Smooth muscle cell (in vitro differentiated cells): ENCODE measurements around the gene MTREX. TPM values are rescaled to one million over a fixed set of nuclear protein-coding genes. Genes with fewer than 3 reads are reported as not detected.

Source experiments
- DNase-seq: peaks from one replicate; lab custom pipeline; 2025; ENCODE audit not compliant: unreplicated experiment; lab: John Stamatoyannopoulos, UW
- H2AFZ ChIP-seq: fragments of 200-600 bp; sonication (generic); 2 replicates; pipeline ENCODE4 v1.6.0; 2016; ENCODE audit warnings: antibody characterized with exemption, low read depth, mild to moderate bottlenecking
- H3F3A ChIP-seq: fragments of 200-600 bp; sonication (generic); 2 replicates; pipeline ENCODE4 v1.6.0; 2017; ENCODE audit warnings: antibody characterized with exemption, low read depth
- H3K27ac ChIP-seq: fragments of 200-600 bp; sonication (generic); 2 replicates; pipeline ENCODE4 v1.5.1; 2016; ENCODE audit warnings: low read depth, mild to moderate bottlenecking
- H3K27me3 ChIP-seq: fragments of 200-600 bp; sonication (generic); 2 replicates; pipeline ENCODE4 v1.6.1; 2016; ENCODE audit warnings: low read depth, mild to moderate bottlenecking
- H3K36me3 ChIP-seq: fragments of 200-600 bp; sonication (generic); 2 replicates; pipeline ENCODE4 v1.5.1; 2016; ENCODE audit warnings: low read depth
- H3K4me1 ChIP-seq: fragments of 200-600 bp; sonication (generic); 2 replicates; pipeline ENCODE4 v1.5.1; 2016; ENCODE audit warnings: low read depth
- H3K4me2 ChIP-seq: fragments of 200-600 bp; sonication (generic); 2 replicates; pipeline ENCODE4 v1.6.0; 2016; ENCODE audit warnings: mild to moderate bottlenecking
- H3K4me3 ChIP-seq: fragments of 200-600 bp; sonication (generic); 2 replicates; pipeline ENCODE4 v1.5.1; 2016; ENCODE audit warnings: mild to moderate bottlenecking
- H3K79me2 ChIP-seq: fragments of 200-600 bp; sonication (generic); 2 replicates; pipeline ENCODE4 v1.6.0; 2016; ENCODE audit warnings: low read depth, mild to moderate bottlenecking
- H3K9ac ChIP-seq: fragments of 200-600 bp; sonication (generic); 2 replicates; pipeline ENCODE4 v1.6.0; 2016; ENCODE audit warnings: low read depth
- H3K9me3 ChIP-seq: fragments of 200-600 bp; sonication (generic); replicated peaks from 2 replicates; pipeline ENCODE4 v1.5.1; 2016; ENCODE audit warnings: low read depth
- H4K20me1 ChIP-seq: fragments of 200-600 bp; sonication (generic); 2 replicates; pipeline ENCODE4 v1.6.0; 2016; ENCODE audit warnings: low read depth
- WGBS: methylation state at CpG from one replicate; pipeline ENCODE4 v1.1.7; 2016; ENCODE audit warnings: low lambda C conversion rate; 5-methylcytosine and 5-hydroxymethylcytosine counted together
- polyA plus RNA-seq: library from polyadenylated mRNA; unstranded; fragments of >200 nt; fragmentation: Nextera tagmentation; extraction: Ambion mirVana; gene quantifications from 2 replicates; pipeline ENCODE4 v1.2.1, GENCODE V29; 2016
- total RNA-seq: library from RNA; depleted of rRNA; stranded (reverse); fragments of >200 nt; gene quantifications from 2 replicates; pipeline ENCODE4 v1.2.3, GENCODE V29; 2014
- TF ChIP-seq, protein P1 (sequence below): fragments of 200-600 bp; sonication (generic); IDR thresholded peaks from 2 replicates; pipeline ENCODE4 v1.5.1; 2017; ENCODE audit warnings: borderline replicate concordance, mild to moderate bottlenecking, antibody characterized with exemption; ENCODE audit not compliant: insufficient read depth, poor library complexity, severe bottlenecking

Gene MTREX
- total and polyA plus RNA-seq, 2 experiments from 2014 or later, result 20.7 to 93.9 TPM

DNA sequence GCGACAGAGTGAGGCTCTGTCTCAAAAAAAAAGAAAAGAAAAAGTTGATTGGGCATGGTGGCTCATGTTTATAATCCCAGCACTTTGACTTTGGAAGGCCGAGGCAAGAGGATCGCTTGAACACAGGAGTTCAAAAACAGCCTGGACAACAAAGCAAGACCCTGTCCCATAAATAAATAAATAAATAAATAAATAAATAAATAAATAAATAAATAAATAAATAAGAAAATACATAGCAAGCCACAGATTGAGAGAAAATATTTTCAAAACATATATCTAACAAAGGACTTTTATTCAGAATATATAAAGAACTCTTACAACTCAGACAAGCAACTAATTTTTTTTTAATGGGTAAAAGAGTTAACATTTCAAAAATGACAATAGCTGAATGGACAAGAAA, 155.8 kb downstream of the MTREX start:
- peaks cover 19% of the 10 kb centered on the region for H3K79me2 ChIP-seq
- 86% methylated on average over 3 of the region's 3 CpGs for WGBS
- no peaks in the 10 kb centered on the region for H3K4me1 ChIP-seq
- H3K4me2 ChIP-seq, result no peak overlapping the region
- no peaks in the 10 kb centered on the region for H3K36me3 ChIP-seq
- no peak overlapping the region for H3K27ac ChIP-seq
- DNase-seq, result no peak
- H3K4me3 ChIP-seq, result no peak overlapping the region
- H2AFZ ChIP-seq, result no peak overlapping the region
- H3K27me3 ChIP-seq, result no peaks in the 10 kb centered on the region
- no peaks in the 10 kb centered on the region for H4K20me1 ChIP-seq
- H3K9me3 ChIP-seq, result no peaks in the 10 kb centered on the region
- no peak overlapping the region for H3K9ac ChIP-seq
- no peaks in the 10 kb centered on the region for H3F3A ChIP-seq
- TF ChIP-seq, protein P1, sequence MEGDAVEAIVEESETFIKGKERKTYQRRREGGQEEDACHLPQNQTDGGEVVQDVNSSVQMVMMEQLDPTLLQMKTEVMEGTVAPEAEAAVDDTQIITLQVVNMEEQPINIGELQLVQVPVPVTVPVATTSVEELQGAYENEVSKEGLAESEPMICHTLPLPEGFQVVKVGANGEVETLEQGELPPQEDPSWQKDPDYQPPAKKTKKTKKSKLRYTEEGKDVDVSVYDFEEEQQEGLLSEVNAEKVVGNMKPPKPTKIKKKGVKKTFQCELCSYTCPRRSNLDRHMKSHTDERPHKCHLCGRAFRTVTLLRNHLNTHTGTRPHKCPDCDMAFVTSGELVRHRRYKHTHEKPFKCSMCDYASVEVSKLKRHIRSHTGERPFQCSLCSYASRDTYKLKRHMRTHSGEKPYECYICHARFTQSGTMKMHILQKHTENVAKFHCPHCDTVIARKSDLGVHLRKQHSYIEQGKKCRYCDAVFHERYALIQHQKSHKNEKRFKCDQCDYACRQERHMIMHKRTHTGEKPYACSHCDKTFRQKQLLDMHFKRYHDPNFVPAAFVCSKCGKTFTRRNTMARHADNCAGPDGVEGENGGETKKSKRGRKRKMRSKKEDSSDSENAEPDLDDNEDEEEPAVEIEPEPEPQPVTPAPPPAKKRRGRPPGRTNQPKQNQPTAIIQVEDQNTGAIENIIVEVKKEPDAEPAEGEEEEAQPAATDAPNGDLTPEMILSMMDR, result no peak

DNA sequence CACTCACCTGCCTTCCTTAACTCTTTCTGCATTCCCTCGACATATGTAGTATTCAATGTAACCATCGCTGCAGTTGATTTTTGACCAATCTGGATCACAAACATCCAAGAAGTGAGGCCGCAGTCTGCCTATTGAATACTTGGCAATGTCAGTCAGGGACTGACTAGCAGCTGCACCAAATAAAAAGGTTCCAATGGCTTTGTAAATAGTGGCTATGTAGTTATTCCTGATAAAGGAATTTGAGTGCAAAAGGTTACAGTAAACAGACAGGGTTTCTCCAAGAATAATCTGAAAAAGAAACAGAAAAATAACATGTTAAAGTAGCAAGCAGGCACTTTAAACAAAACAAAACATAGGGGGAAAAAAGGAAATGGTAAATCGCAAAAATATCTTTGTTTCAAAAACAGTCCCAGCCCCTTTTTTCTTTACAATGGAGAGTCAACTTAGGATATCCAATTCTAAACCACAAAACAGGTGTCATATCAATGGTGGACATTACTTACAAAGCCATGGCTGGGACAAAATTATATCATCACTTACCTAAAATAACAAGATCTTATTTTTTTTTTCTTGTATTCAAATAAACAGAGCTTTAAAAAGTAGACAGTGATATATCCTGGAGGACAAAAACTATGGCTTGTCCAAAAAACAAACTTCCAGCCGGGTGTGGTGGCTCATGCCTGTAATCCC, 160.2 kb downstream of the MTREX start:
- H3K4me3 ChIP-seq, result no peak overlapping the region
- 97% methylated on average over 5 of the region's 5 CpGs for WGBS
- no peak overlapping the region for H3K9ac ChIP-seq
- no peaks in the 10 kb centered on the region for H3K36me3 ChIP-seq
- TF ChIP-seq, protein P1, result no peak
- H3K4me1 ChIP-seq, result no peaks in the 10 kb centered on the region
- H2AFZ ChIP-seq, result no peak overlapping the region
- no peak for DNase-seq
- H3K9me3 ChIP-seq, result no peaks in the 10 kb centered on the region
- no peak overlapping the region for H3K4me2 ChIP-seq
- no peak overlapping the region for H3K27ac ChIP-seq
- no peaks in the 10 kb centered on the region for H3F3A ChIP-seq
- no peaks in the 10 kb centered on the region for H4K20me1 ChIP-seq
- H3K27me3 ChIP-seq, result no peaks in the 10 kb centered on the region
- peaks cover 3% of the 10 kb centered on the region for H3K79me2 ChIP-seq

DNA sequence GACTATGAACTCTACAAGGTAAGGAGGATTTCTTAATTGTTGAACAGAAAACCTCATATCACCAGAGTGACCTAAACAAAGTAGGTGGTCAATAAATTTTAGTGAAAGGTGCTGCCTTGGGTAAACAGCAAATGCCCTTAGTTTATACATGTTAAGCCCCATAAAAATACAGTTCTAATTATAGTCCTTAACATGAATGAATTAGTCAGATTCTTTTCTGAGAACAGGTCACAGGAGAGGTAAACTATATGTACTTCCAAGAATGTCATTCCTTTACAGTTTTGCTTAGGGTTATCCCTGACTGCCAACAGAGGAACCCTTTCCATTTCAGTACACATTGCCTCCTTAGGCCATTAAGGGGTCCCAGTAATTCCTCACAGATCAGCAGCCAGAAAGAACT, 162.1 kb downstream of the MTREX start:
- Histone ChIP-seq H3F3A (no peaks in the 10 kb centered on the region), H3K9me3 (no peaks in the 10 kb centered on the region), H3K27me3 (no peaks in the 10 kb centered on the region), H3K4me3 (no peak overlapping the region), H3K4me1 (no peaks in the 10 kb centered on the region), H3K79me2 (peaks cover 3% of the 10 kb centered on the region), H3K9ac (no peak overlapping the region), H3K36me3 (no peaks in the 10 kb centered on the region), H3K27ac (no peak overlapping the region), H2AFZ (no peak overlapping the region), H3K4me2 (no peak overlapping the region), H4K20me1 (no peaks in the 10 kb centered on the region)
- TF ChIP-seq, protein P1, result no peak
- DNase-seq, result no peak

GRCh38 chr5:55470282-55470681, 162.5 kb downstream of the MTREX start:
- Histone ChIP-seq H3K9ac (no peak overlapping the region), H3K4me2 (no peak overlapping the region), H3K27ac (no peak overlapping the region), H3K4me3 (no peak overlapping the region), H3F3A (no peaks in the 10 kb centered on the region), H2AFZ (no peak overlapping the region), H3K36me3 (no peaks in the 10 kb centered on the region), H4K20me1 (no peaks in the 10 kb centered on the region), H3K27me3 (no peaks in the 10 kb centered on the region), H3K9me3 (no peaks in the 10 kb centered on the region), H3K79me2 (peaks cover 3% of the 10 kb centered on the region), H3K4me1 (no peaks in the 10 kb centered on the region)
- WGBS, result 96% methylated on average over 1 of the region's 1 CpG
- DNase-seq, result no peak
- TF ChIP-seq, protein P1, result no peak
